NK-92 treated with Interleukin-12 subunit alpha and Interleukin-12 subunit beta, amount 100 ng/mL, for 24 hours (cell line): Measurements from ENCODE around the gene PARD3.
"Not testable (repeated sequence)": the region's sequence is repeated elsewhere in the genome, so short reads cannot be mapped to it uniquely, and the experiment has no call there.

Experiments used
- DNase-seq: peaks from one replicate; lab custom pipeline; 2025; lab: John Stamatoyannopoulos, UW

The PARD3 gene

DNA sequence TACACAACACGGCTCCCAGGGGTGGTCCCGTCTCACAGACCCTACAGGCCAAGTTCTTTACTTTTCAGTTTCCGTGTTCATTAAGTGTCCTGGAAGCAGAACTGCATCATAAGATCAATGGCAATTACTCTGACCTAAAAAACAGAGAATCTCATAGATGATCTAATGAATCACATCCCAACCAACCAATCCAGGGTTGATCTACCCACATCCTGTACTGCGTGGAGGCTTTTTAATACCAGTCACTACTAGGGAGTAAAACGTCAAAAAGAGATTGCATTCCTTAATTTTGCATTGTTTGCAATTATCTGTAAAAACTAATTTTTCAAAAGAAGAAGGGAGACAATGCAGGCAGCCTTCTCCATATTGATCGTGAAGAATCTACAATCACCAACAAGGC, 72.6 kb downstream of the PARD3 start:
- no peak for DNase-seq

DNA sequence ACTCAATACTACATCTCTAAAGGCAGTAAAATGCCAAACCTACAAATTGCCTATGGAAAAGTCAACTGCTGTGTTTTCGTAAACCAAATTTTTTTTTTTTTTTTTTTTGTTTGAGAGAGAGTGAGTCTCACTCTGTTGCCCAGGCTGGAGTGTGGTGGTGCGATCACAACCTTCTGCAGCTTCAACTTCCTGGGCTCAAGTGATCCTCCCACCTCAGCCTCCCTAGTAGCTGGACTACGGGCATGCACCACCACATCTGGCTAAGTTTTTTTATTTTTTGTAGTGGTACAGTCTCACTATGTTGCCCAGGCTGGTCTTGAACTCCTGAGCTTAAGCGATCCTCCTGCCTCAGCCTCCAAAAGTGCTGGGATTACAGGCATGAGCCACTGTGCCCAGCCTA, 74.0 kb downstream of the PARD3 start:
- not testable (repeated sequence) for DNase-seq

DNA sequence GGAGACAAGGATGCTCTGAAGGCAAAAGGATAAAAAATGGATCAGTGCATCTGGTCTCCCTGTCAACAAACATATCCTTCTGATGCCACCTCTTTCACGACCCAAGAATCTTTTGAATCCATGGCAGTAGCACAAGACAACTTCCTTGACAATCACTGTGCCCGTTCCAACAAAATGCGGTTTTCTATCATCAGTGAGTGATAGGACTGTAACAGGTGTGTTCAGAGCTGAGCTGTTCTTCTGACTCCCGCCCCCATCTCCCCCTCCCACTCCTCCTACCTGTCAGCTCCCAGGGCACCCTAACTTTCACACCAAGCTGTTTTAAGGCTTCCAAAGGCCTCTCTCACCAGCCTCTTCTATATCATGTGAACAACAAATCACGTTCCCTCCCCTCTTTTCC, 74.8 kb downstream of the PARD3 start:
- DNase-seq: no peak

DNA sequence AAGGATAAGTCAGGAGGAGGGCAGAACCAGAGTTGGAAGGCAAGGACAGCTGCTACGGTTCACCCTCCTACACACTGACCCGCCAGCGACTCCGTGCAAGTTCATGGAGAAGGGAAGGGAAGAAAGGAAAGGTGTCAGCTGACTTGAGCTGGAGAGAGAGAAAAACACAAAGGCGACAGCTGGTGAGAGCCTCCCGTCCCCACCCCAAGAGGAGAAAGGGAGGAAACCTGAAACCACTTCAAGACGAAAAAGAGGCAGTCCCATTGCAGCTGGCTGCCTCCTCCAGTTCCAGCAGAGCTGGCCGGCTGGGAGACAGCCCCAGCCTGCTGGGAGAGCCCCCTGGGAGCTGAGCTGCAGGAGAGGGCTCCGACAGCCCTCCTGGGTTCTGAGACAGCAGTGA, 75.2 kb downstream of the PARD3 start:
- DNase-seq: no peak

DNA sequence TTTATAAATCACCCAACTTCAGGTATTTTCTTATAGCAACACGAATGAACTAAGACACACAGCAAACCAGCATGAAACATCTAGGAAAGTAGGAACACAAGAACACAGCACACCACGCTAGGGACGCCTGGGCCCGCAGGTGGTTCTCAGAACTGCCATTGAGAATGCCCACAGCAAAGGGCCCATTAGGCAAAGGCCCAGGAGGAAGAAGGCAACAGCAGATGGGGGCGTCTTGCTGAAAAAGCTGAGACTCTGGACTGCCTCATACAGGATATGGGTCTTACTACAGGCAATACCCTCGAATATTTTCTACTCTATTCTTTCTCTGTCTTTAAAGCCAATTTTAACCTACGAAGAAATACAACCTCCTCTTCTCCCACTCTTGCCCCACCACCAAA, 77.3 kb downstream of the PARD3 start:
- DNase-seq: no peak

DNA sequence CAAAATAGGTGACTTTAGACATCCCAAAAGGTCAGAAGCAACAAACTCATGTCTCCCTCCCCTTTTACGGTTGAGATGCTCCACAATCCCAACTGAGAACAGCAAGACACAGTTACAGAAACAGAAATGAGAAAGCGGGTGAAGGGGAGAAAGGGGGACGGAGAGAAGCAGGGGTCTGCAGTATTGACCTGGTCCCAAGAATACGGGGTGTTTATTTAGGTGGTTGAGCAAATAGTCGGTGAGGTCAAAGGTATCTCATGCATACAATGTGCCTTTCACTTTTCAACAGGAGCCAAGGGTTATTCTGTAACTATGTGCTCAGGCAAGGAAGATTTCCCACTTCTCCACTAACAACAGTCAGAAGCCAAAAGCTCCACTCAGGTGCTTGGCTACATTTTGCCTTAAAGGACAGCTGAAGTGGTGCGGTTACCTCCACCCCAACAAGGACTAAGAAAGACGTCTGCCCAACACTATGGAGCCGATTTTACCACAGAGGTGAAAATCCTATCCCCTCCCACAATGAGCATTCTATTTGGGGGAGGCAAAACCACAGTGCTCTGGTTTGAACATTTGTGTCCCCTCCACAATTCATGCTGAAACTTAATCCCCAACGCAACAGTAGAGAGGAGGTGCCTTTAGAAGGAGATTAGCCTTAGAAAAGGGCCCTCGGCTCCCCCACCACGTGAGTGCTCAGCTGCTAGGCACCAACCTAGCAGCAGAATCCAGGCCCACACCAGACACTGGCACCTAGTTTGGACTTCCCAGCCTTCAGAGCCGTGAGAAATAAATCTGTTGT, 77.9 kb downstream of the PARD3 start:
- no peak for DNase-seq

DNA sequence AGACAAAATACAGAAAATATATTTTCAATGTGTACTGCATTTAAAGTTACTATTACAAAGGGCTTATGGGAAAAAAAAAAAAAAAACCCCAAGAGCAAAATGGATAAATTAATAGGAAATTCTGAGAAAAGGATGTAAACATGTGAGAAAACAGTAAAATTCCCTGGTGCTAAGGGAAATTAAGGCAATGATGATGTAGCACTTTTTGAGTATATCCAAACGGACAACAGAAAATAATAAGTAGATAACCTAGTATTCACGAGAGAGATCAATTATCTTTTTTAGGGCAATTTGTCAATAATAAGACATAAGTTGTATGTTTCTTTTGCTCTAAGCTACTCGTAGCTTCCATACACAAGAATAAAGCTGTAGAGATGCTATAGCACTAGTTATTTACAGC, 80.2 kb downstream of the PARD3 start:
- no peak for DNase-seq

DNA sequence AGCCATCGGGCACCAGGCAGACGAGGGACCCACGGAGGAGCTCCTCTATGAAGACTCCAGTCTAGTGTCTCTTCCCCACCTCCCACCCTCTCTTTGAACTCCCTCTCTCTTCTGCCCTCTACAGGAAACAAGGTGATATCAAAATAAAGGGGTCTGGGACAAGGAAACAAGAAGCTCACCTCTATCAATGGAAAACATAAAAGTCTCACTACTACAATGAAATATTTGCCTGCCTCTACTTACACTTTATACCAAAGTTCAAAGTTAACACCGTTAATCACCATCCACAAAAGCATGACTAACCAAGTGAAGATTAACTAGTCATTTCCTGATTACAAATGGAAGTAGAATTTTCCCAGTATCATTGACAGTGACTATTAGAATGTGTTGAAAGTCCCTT, 82.2 kb downstream of the PARD3 start:
- no peak for DNase-seq

DNA sequence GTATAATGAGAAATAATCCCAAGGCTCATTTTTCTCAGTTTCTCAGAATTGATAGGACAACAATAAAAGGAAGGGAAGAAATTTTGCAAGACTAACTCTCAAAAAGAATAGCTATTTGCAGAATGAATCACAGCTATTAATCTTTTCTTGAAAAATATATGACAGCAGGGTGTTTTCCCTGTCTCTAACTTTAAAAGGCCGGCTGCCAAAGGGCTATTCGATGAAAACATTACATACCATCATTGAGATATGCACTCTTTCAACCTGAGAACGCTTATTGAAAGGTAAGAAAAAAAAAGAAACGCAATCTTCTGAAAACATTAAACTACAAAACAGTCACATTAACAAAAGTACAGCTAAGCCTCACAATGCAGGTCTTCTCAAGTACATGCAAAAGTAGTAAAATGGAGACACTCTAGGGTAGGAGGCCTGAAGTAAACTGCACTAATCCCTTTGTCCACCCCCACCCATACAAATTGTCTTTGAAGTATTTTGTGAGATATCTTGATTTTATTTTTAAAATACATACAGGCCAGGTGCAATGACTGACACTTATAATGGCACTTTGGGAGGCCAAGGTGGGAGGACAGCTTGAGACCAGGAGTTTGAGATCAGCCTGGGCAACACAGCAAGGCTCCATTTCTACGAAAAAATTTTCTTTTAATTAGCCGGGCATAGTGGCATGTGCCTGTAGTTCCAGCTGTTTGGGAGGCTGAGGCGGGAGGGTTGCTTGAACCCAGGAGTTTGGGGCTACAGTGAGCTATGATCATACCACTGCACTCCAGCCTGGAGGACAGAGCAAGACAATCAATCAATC, 83.0 kb downstream of the PARD3 start:
- DNase-seq: no peak

DNA sequence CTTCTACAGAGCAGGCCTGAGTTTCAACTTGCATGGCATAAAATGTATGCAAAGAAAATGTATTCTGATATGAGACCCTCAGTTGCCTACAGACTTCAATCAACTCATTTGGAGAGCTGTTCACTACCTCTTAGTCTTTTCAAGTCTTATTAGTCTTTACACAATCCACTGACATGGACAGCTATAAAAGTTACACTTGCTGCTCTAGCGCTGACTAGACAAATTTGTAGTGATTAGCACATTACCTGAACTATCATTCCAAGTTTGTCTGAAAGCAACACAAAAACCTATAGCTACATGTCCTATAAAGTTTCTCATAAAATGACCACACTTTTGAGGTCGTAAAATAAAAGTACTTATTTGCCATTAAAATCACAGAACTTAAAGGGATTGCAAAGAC, 83.9 kb downstream of the PARD3 start:
- DNase-seq: no peak

DNA sequence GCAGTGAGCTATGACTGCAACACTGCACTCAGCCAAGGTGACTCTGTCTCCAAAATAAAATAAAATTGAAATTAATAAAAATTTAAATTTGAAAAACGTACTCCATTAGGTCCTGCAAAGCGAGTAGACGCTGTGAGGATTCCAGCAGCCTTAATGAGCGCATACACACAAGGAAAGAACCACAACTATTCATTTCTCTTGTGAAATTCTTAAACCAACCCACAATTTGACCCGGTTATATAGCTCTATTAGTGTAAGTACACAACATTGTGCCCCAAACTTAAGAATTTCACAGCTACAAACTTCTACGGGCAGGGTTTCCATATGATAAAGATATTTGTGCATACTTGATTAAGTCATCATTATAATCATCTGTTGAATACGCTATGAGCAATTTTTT, 84.4 kb downstream of the PARD3 start:
- DNase-seq: no peak

DNA sequence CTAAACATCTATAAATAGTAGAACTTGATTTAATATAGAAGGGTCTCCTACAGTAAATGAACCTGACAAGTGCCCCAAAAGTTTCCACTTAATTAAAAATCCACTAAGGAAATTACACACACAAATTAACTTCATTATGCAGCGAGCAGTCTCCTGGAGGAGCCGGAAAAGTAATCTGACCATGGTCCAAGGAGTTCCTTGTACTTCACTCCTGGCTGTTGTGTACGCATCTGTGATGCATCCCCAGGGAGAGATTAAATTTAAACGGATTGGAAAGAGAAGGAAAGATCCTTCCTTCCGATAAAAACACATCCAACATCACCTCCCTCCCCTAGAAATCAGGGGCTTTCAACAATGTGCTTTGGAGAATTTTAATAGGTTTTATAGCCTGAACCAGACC, 85.5 kb downstream of the PARD3 start:
- DNase-seq: no peak

DNA sequence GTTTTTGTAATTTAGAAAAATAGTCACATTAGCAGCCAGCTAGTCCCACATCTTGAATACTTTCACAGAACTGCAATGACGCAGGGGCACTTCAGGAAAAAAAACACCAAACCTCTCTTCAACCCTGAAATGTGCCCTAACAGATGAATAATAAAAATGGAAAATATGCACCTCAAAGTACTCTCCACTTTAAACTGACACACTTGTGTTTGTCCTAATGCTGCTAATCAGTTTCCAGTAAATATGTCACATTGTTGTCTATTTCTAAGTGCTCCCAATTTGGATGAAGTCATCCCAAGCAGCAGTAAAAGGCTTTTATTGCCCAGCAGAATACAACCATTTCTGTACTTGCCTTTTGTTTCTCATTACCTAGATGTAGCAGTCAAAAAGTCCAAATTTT, 86.7 kb downstream of the PARD3 start:
- no peak for DNase-seq

DNA sequence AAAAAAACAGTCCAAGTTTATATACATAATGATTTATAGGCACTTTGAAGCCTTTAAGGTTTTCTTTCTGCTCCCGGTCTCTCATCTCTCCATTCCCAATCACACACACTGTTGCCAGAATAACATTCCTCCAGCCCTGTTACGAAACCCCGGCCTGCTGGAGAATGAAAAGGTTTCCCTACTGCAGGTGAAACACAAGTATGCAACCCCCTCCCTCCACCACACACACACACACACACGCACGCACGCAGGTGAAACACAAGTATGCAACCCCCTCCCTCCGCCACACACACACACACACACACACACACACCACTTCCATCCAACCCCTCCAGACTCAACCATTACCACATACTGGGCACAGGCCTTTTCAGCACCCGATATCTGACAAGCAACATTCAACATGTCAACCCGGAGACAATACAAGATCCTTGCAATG, 87.5 kb downstream of the PARD3 start:
- no peak for DNase-seq

DNA sequence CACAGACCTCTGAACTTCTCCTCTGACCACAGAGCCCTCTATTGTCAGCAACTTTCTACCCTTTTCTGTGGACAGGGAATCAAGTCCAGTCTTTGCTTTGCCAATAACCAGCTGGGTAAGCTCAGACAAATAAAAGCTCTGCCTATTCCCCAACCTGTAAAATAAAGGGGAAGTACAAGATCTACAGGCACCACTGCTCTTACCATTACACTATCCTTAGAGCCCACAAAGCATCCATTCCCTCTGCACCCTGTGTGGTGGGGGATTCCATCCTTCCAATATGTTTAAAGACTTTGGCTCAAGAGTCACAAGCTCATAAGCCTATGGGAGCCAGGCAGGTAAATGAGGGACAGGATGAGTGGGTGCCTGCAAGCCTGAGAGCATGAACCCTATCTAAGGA, 88.2 kb downstream of the PARD3 start:
- no peak for DNase-seq

DNA sequence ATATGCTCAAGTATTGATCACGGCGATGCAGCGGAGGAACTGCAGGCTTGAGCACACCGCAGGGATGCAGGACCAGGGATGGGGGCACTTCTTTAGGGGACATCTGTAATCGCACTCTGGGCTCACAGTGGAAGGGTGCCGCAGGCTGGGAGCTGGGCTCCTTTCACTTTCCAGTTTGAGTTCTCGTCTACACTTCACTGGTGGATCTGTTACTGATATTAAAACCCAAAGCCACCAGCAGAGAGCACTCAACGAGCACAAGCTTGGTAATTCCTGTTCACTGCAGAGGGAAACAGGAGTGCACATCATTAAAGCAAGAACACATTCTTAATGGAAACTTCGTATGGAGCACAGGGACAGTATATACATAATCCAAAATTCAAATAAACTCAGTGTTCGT, 91.3 kb downstream of the PARD3 start:
- DNase-seq: no peak

DNA sequence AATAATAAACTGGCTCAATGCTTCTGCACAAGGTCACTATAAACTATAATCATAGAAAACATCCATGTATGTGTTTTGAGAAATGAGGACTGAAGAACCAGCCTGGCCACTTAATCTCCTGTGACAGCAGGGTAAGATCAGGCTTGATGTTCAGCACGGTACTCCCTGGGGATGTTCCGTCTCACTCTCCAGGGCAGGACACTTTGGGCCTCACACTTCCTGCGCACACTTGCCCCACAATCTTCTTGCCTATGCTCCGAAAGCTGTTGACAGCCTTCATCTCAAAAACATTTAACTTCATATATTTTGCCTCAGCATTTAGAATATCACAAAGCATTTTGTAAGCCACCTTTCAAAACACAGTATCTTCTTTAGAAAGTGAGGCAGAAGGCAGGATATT, 92.7 kb downstream of the PARD3 start:
- DNase-seq: no peak

DNA sequence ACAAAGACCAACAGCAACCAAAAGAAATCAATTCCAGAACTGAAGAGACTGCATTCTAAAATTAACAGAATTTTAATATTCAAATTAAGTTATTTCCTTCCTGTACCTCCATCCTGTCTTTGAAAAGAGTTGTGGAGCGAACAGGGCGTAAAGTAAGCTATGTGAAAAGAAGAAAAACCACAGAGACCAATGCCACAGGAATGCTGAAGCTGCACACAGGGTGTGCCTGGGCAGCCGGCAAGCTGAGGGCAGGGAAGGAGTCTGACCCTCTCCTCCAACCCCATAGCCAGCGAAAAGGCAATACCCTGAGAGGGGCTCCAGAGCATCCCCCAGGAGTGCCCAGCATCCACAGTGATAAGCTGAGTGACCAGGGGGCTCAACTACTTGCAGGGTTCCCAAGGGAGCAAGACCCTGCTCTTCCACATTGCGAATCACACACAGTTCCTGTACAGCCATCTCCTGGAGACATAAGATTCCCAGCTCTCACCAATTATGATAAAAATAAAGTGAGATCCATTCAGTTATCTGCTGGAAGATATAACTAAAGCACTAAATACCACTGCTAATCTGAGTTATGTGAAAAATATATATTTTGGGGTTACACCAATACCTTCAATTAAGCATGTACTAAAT, 93.8 kb downstream of the PARD3 start:
- no peak for DNase-seq

DNA sequence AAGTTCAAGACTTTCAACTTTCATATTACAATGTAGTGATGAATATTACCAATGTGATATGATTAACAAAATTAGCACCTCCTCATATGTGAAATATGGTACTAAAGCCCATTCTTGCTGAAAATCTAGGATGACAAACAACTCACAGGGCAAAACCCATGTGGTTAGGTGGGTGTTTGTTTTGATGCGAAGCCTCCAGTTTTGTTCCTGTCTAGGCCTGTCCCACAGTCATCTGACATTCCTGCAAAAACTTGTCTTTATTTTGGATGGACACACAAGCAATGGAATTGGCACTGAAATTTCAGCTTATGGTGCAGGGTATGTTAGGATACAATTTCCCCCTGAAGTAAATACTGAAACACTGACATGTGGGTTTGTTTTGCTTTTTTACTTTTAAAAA, 95.3 kb downstream of the PARD3 start:
- DNase-seq: no peak

DNA sequence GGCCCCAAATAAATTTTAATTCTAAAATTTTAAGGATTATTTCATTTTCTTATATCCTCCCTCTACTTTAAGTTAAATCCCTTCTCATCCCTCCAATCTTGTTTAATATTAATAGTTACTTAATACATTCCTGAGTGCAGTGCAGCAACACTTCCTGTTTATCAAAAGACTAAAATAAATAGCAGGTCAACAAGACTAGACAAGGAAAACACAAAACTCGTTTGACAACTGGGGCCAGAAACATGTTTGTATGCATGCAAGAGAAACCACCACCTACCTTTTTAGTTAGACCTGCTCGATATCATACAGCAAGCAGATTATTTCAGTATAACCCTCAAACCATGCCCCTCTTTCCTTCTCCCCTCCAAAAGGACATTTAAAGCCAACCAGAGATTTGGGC, 95.8 kb downstream of the PARD3 start:
- no peak for DNase-seq

DNA sequence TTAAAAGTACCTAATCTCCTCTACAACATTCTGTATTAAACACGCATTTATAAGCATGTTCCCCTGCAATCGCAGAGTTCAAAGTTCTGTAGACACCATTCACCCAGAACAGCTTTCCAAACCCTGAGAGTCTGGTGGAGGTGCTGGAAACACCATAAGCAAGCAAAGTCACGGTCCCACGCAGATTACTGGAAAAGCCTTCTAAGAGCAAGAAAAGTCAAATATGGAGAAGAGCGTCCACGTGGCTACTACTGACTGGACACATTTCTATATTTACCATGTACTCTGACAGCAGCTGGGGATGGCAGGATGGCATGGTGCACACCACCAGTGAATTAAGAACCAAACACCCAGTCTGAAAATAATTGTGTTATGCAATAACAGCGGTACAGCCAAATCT, 97.7 kb downstream of the PARD3 start:
- DNase-seq: no peak

DNA sequence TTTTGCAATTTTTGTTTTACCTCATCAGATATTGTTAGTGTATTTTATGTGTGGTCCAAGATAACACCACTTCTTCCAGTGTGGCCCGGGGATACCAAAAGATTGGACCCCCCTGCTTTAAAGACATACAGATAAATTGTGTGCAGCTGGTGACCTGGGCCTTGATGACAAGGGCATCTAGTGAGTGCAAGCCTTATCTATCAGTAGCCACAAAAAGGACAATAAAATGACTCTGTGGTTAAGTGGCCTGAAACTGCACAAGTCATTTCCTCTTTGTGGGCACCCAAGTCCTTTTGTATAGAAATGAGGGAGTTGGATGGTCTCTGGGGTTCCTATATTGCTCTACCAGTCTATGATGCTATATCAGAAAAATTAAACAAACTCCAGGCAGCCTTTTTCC, 98.1 kb downstream of the PARD3 start:
- no peak for DNase-seq

DNA sequence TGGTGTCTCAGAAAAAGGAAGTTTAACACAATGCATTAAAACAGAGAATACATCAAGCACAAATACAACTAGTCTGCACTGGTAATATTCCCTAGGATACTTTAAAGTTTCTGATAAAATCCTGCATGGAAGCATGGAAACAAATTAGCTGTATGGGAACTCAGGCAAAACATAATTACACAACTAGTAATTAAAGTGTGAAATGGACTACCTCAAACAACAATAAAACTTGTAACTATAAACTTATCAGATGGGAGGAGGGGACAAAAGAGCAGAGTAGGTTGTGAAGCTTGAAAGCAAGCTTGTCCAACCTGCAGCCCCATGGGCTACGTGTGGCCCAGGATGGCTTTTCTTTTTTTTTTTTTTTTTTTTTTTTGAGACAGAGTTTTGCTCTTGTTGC, 98.9 kb downstream of the PARD3 start:
- DNase-seq: no peak
